Fibroblast of skin of back (primary cell): ENCODE measurements around the gene COA8.
"Not testable (repeated sequence)": the region's sequence is repeated elsewhere in the genome, so short reads cannot be mapped to it uniquely, and the experiment has no call there.

ENCODE experiments used
- DNase-seq: peaks from one replicate; pipeline ENCODE4 v3.0.0-alpha.2; 2013

Gene COA8

GRCh38 chr14:103576371-103577024 is 13.7 kb downstream of the COA8 start:
- DNase-seq: peak; percentile 81

GRCh38 chr14:103578401-103579075 is 15.8 kb downstream of the COA8 start:
- DNase-seq: no peak

- DNase-seq: no peak
These were observed 18.4 kb downstream of the COA8 start for GRCh38 chr14:103581206-103581605.

- no peak for DNase-seq
These were observed 19.4 kb downstream of the COA8 start for GRCh38 chr14:103581954-103582703.

- no peak for DNase-seq
These were observed 21.7 kb downstream of the COA8 start for GRCh38 chr14:103584326-103584915.

- DNase-seq: no peak
These were observed 30.8 kb downstream of the COA8 start for GRCh38 chr14:103593577-103593976.

- DNase-seq: peak; percentile 70
These were observed 31.5 kb downstream of the COA8 start for GRCh38 chr14:103594265-103594664.

GRCh38 chr14:103597623-103598377 is 35.0 kb downstream of the COA8 start:
- peak; percentile 81 for DNase-seq

GRCh38 chr14:103600503-103600902 is 37.7 kb downstream of the COA8 start:
- no peak for DNase-seq

GRCh38 chr14:103604620-103605019 is 41.9 kb downstream of the COA8 start:
- no peak for DNase-seq

- DNase-seq: peak; percentile 88
These were observed 44.4 kb downstream of the COA8 start for GRCh38 chr14:103606963-103607668.

- no peak for DNase-seq
These were observed 45.1 kb downstream of the COA8 start for GRCh38 chr14:103607822-103608221.

GRCh38 chr14:103609081-103609480 is 46.3 kb downstream of the COA8 start:
- DNase-seq: not testable (repeated sequence)

- DNase-seq: no peak
These were observed 48.5 kb downstream of the COA8 start for GRCh38 chr14:103611215-103611614.

- peak; percentile 49 for DNase-seq
These were observed 50.8 kb downstream of the COA8 start for GRCh38 chr14:103613517-103613916.

- DNase-seq: no peak
These were observed 54.0 kb downstream of the COA8 start for GRCh38 chr14:103616635-103617300.

- DNase-seq: peak; percentile 76
These were observed 56.3 kb downstream of the COA8 start for GRCh38 chr14:103619057-103619456.

- DNase-seq: no peak
These were observed 59.1 kb downstream of the COA8 start for GRCh38 chr14:103621860-103622259.

- DNase-seq: no peak
These were observed 60.5 kb downstream of the COA8 start for GRCh38 chr14:103623308-103623707.

GRCh38 chr14:103623883-103624482 is 61.2 kb downstream of the COA8 start:
- DNase-seq: no peak

- DNase-seq: peak; percentile 86
These were observed 62.1 kb downstream of the COA8 start for GRCh38 chr14:103624860-103625259.
